NCI-H2171 (cell line): Measurements from ENCODE around the gene TMEM218.
"Not testable (repeated sequence)": the region's sequence is repeated elsewhere in the genome, so short reads cannot be mapped to it uniquely, and the experiment has no call there.

Experiments used
- DNase-seq: peaks from one replicate; lab custom pipeline; 2025; lab: John Stamatoyannopoulos, UW

TMEM218 gene

GRCh38 chr11:125075900-125076317 lies 35.5 kb downstream of the TMEM218 start:
- no peak for DNase-seq

- DNase-seq: no peak
Measured at GRCh38 chr11:125075242-125075625, 36.2 kb downstream of the TMEM218 start.

DNA sequence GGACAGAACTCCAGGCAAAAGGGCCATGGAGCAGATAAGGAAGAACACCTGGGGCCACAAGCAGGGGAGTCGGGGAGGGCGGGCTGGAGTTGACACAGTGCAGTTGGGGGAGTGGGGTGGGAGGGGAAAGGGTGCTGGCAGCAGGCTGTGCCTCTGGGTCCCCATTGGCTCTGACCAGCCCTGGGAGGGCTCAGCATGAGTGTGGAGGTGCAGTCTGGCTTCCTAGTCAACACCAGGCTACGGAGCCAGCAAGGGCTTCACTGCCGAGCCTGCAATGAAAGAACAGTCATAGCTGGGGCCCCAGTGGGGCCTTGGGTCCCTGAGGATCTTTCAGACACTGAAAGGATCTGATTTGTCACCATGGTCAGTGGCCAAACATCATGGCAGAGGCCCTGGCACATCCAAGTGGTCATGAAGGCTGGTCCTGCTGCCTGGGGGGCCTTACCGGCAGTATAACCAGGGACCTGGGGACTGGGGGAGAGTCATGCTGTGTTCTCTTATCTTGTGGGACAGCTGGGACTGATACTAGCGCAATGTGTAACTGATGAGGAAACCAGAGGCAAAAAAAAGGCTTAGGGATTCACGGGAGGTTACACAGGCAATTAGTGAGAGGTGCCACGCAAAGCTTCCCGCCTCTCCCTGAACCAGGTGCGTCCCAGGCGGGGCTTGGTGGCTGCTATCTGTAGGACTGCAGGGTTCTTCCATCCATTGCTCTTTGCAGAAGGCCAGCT lies 36.8 kb downstream of the TMEM218 start:
- DNase-seq: no peak

DNA sequence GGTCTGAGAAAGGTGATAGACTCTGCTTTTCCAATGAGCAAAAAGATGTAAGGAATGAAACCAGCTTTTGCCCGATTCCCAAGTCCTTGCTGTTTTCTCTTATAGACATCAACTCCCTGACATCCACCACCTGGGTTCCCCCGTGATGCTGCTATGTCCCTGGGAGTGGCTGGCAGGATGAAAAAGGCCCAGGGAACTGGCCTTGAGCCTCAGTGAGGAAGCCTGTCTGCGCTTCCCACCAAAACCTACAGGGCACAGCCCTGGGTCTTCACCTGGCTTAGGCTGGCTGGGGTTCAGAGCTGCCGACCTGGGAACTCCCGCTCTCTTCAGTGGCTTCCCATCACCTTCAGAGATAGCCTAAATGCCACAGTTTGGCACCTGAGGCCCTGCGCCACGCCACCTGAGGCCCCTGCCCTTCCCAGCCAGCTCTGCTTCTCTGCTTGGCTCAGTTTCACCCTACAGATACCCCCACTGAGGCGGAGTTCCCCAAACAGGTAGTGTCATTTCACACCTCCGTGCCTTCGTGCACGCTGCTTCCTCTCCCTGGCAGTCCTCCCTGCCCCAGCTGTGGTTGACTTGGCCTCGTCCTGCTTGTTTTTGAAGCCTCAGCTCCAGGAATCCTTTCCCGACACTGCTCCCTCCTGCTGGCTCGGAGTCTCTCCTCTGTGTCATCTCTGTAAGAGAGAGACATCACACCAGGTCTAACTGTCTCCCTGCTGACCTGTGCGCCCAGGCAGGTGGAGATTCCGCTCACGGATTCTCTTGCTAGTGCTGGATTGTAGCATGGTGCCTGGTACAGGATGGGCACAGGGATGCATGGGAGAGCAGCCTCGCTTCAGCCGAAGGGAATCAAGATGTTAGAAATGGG lies 37.6 kb downstream of the TMEM218 start:
- no peak for DNase-seq

GRCh38 chr11:125072961-125073590 lies 38.4 kb downstream of the TMEM218 start:
- DNase-seq: no peak

DNA sequence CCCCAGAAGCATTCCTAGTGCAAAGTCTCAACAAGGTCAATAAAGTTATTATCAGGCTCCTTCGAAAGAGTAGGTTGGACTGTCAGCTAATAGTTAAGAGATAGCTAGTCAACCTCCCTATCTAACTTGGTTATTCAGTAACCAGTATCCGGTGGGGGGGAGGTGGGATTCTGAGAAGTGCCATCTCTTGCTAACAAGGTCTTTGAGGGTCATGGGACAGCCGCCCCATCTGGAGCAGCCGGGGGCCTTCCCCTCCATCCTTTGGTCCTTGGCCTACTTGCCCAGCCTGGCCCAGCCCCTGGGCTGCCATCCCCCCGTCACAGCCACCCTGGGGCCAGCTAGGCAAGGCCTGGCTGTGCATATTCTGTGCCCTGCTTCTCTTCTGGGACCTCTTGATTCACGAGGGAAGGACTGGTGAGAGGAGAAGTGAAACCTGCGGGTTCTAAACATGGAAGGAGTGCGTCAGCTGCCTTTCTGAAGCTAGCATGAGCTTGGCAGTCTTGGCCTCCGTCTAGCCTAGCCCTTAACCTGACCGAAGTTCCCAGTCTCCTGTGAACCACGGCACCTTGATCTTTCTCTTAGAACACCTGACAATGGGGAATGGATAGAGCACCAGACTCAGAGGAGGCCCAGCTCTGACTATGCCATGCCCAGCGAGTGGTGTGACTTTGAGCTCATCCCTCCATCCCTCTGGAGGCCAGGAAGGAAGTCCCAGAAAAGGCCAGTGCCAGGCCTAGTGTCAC lies 39.0 kb downstream of the TMEM218 start:
- DNase-seq: no peak

GRCh38 chr11:125071846-125072217 lies 39.6 kb downstream of the TMEM218 start:
- no peak for DNase-seq

GRCh38 chr11:125071435-125071834 lies 40.0 kb downstream of the TMEM218 start:
- no peak for DNase-seq

DNA sequence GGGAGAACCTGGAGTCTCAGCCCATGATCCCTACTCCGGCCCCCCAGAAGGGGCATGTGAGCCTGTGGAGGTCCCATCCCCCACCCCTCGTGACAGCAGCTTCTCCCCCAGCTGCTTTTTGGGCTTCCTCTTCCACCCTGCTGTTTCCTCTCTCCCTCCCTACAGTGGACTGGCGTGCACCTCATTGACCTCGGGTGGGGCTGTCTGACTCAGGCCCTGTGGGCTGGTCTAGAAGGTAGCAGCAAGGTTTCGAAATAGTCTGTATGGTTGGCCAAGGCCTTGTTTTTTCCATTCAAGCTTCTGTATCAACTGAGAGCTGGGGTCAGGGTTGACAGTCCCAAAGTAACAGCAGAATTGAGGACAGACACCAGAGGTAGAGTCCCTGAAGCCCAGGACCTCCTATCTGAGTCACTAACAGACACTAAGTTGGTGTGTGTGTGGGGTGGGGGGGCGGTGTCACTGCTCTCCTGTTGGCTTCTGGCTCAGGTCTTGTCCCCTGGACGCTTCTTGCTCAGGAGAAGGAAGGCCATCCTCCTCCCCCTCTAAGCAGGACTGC lies 40.6 kb downstream of the TMEM218 start:
- no peak for DNase-seq

GRCh38 chr11:125069796-125070195 lies 41.6 kb downstream of the TMEM218 start:
- no peak for DNase-seq

- no peak for DNase-seq
Measured at GRCh38 chr11:125069008-125069407, 42.4 kb downstream of the TMEM218 start.

DNA sequence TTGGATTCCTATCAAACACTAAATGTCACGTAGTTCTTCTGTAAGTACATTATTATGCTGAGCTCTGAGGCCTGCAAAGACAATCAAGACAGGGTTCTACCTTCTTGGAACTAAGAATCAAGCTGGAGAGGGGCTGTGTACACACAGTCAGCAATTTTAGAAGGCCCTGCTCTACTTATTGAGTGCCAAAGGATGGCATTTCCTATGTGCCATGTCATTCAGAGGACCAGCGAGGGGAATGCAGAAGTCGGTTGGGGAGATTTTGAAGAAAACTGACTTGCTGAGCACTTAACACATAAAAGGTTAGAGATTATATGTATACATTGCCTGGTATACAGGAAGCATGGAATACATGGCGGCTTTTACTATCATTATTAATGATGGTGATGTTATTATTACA lies 43.1 kb downstream of the TMEM218 start:
- no peak for DNase-seq

GRCh38 chr11:125064070-125064469 lies 47.4 kb downstream of the TMEM218 start:
- no peak for DNase-seq

DNA sequence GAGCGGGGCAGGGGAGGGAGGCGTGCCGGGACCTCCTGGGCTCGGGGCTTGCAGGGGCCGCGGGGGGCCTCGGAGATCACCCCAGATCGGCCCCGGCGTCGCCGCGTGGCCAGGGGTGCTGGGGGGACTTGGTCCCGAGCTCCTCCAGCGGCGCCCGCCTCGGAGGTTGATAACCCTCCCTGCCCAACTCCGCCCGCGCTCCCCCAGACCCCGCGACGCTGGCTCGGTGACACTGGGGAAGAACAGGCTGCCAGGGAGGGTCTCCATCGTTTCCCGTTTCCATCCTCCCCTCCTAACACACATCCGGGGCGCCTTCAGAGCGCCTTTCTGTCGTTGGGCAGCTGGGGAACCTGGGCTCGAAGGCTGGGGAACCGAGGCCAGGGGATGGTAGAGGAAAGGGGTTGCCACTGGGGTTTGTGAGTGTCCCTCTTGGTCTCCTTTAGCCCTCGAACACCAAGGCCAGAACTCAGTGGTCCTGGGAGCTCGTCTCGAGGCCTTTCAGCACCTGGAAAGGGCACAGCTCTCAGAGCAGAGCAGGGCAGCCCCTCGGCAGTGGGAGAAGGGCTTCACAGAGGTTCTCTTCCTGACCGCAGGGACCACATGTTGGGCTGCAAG lies 47.9 kb downstream of the TMEM218 start:
- no peak for DNase-seq

DNA sequence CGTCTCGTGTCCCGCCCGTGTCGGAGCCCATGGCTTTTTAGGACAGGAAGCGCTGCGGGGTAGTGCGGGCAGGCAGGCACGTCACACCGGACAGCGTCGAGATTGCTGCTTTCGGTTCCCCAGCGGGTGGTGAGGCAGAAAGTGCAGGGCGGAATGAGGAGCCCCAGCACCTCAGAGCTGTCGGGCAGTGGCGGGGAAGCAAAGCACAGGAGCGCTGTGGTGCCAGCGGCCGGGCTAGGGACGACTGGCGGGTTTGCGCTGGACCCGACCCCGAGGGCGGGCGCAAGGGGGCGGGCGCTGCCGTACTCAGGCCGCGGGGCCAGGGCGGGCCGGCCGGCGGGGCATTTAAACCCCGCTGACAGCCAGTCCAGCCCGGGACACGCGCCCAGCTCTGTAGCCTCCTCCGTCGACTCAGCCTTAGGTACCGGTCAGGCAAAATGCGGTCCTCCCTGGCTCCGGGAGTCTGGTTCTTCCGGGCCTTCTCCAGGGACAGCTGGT lies 48.4 kb downstream of the TMEM218 start, which contains the start of gene SLC37A2:
TSS of gene SLC37A2 (plus strand) at position 375 of the 498 bp plus-strand sequence. CDS start at position 438, 63 bp downstream.
- DNase-seq: no peak

DNA sequence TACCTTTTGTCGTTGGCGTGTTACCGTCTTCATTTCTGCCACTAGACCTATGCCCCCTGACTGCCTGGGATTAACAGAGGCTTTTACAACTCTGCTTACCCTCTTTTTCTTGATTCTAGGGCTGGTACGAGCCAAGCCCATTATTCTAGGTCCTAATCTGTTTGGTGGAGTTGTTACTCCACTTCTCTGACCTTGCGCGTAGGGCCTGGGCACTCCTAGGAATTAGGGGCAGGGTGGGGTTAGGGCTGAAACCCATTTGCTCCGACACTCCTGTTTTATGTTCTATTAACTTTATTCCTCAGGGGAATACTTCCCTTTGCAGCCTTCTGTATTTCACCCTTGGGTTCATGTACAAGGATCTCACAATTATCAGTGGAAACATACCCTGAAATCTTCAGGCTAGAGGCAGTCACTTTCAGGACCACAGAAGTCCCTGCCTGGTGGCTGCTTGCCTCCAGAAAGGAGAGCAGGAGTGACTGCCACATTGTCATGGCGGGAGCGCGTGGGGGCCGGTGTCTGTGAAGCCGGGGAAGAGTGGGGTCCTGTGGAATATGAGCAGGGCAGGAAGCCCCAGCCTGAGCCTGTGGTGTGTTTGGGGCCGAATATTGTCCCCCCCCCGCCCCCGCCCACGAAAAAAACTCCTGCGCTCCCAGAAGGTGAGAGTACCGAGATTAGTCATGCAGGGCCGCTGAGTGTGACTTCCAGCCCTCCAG lies 49.1 kb downstream of the TMEM218 start:
- no peak for DNase-seq

- DNase-seq: no peak
Measured at GRCh38 chr11:125061281-125061680, 50.1 kb downstream of the TMEM218 start.

GRCh38 chr11:125057693-125058016 lies 53.8 kb downstream of the TMEM218 start:
- no peak for DNase-seq

GRCh38 chr11:125056931-125057692 lies 54.3 kb downstream of the TMEM218 start:
- DNase-seq: no peak

DNA sequence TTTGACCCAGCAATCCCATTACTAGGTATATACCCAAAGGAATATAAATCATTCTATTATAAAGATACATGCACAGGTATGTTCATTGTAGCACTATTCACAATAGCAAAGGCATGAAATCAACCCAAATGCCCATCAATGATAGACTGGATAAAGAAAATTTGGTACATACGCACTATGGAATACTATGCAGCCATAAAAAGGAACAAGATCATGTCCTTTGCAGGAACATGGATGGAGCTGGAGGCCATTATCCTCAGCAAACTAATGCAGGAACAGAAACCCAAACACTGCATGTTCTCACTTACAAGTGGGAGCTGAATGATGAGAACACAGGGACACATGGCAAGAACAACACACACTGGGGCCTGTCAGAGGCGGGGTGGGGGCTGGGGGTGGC lies 55.3 kb downstream of the TMEM218 start:
- not testable (repeated sequence) for DNase-seq
